GM12865 (cell line): ENCODE data around the gene ADAMTS4.
A peak's percentile ranks its signal among the peaks of the same experiment; 100 is the strongest.

Source experiments
- DNase-seq: peaks from one replicate; pipeline ENCODE4 v3.0.0; 2010; ENCODE audit warnings: low read depth
- H3K4me3 ChIP-seq: 2 replicates; pipeline ENCODE4 v1.5.1; 2011; ENCODE audit warnings: mild to moderate bottlenecking, low read depth, low read length, control low read depth
- CTCF ChIP-seq: IDR thresholded peaks from 2 replicates; pipeline ENCODE4 v1.5.1; 2011; ENCODE audit warnings: low read length, control low read depth, low read depth, inconsistent platforms; ENCODE audit not compliant: insufficient read depth; ENCODE audit errors: missing control alignments

The ADAMTS4 gene

GRCh38 chr1:161193561-161194235 is 5.2 kb downstream of the ADAMTS4 start:
- no peak for DNase-seq
- TF ChIP-seq CTCF = no peak
- no peak overlapping the region for H3K4me3 ChIP-seq

- DNase-seq = peak; percentile 86
Observed at GRCh38 chr1:161192476-161193465, 6.1 kb downstream of the ADAMTS4 start.

GRCh38 chr1:161191971-161192370 is 6.9 kb downstream of the ADAMTS4 start:
- no peak for DNase-seq
- no peak for TF ChIP-seq CTCF
- H3K4me3 ChIP-seq = no peak overlapping the region

More at GRCh38 chr1:161192476-161193465, 6.1 kb downstream of the ADAMTS4 start:
- peak; percentile 96 for TF ChIP-seq CTCF
- no peak overlapping the region for H3K4me3 ChIP-seq

GRCh38 chr1:161190962-161191521 is 7.8 kb downstream of the ADAMTS4 start:
- no peak for DNase-seq
- H3K4me3 ChIP-seq = no peak overlapping the region
- no peak for TF ChIP-seq CTCF

GRCh38 chr1:161189036-161189435 is 9.8 kb downstream of the ADAMTS4 start:
- no peak for DNase-seq
- H3K4me3 ChIP-seq = no peak overlapping the region
- TF ChIP-seq CTCF = no peak

- no peak overlapping the region for H3K4me3 ChIP-seq
- TF ChIP-seq CTCF = no peak
- no peak for DNase-seq
Observed at GRCh38 chr1:161188381-161188780, 10.5 kb downstream of the ADAMTS4 start.
